GM19025 (cell line): ENCODE data around the gene IP6K3.

Experiments
- ATAC-seq: cut with Tn5 transposase; IDR thresholded peaks from one replicate; pipeline ENCODE4 v1.9.1; 2021; ENCODE audit warnings: mild to moderate bottlenecking, low read depth, moderate library complexity; ENCODE audit not compliant: unreplicated experiment

Gene IP6K3

DNA sequence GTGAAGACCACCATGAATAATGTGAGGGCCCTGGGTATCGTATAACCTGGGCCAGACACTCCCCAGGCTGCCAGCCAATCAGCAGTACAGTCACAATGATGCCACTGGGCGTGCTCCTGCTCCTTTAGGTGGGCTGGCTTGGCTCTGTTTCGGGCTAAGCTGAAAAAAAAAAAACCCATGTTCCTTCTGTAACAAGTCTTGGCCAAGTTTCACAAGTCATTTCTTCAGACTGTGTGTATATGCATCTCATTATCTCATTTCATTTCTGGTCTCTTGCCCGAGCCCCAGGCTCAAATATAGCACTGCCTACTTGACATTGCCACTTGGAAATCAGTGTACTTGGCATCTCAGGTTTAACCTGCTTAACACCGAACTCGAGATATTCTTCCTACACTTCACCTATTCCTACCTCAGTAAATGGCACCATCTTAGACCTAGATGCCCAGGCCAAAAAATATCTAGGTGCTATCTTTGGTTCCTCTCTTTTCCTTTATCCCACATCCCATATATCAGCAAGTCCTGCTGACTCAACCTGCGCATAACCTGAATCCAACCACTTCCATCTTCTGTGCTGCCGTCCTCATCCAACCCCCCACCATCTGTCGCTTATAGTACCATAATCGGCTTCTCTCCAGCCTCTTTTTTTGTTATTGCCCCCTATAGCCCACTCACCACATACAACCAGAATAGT lies 37.0 kb downstream of the IP6K3 start:
- ATAC-seq, result no peak

DNA sequence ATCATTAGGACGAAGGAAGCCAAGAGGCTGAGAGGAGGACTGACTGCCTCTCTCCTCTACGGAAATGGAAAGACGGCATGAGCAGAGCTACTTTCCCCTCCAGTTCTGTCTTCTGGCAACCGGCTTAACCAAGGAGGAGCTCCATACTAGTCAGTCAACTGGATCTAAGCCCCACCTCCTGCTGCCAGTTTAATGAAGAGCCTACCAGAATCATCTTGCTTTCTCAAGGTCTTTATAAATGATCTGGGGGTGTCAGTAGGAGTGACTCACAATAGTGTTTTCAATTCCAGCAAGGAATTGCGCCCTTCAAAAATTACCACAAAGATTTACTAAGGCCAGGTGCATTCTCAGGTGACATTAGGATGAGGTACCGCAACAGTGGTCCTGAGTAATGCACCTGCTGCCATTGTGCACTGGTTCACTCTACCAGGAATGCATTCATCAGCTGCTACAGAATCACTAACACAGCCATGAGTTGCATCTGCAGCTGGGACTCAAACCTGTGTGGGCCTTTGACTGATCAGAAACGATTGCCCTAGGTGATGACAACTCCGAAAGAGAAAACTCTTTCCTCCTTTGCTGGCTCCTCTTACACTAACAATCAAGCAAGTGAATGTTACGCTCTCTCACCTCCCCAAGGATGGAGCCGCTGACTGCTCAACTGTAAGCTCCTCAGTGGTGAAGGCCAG lies 38.0 kb downstream of the IP6K3 start:
- no peak for ATAC-seq

DNA sequence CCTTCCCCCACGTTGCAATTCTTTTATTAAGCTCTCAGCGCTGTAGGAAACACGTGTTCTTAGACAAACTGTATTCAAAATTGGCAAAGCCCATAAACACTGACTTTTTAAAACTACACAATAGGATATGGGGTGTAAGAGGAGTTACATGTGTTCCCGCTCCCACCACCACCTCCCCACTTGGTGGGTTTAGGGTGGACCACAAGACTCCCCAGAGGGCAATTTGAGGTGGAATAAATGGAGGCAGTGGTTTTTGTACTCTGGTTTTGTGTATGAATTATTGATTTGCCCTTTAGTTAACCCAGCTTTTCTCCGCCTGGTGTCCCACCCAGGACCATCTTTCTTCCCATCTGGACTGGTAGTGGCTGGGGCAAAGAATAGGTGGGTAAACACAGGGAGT lies 38.9 kb downstream of the IP6K3 start:
- no peak for ATAC-seq

DNA sequence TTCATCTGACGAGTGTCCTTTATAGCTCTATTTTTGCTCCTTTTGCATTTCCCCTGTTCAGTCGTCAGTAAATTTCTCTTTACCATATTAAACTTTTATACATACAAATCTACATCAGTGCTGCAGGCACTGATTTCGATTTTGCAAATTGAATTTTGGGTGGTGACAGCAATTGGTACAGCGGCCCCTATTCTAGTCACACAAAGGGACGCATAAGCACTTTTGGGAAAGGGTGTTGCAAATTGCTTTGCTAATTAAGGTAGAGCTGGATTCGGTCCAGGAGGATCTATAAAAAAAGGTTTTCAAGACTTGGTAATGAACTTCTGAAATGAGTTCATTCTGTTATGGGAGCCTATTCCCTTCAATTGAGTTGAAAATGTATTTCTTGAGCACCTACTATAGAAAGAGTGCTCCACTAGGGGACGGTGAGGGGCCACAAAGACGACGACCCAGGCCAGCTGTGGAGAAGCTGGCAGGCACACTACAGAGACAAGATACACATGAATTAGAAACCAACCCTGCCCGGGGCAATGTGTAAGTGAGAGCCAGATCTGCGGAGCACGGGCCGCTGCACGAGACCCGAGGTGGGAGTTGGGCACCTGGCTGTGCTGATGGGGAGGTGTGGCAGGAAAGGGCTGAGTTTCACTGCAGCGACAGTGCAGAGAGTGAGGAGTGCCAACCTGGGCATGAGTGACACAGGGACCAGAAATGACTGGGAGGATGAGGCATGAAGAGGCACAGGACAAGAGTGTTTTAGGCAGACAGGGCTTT lies 40.6 kb downstream of the IP6K3 start:
- ATAC-seq, result no peak

DNA sequence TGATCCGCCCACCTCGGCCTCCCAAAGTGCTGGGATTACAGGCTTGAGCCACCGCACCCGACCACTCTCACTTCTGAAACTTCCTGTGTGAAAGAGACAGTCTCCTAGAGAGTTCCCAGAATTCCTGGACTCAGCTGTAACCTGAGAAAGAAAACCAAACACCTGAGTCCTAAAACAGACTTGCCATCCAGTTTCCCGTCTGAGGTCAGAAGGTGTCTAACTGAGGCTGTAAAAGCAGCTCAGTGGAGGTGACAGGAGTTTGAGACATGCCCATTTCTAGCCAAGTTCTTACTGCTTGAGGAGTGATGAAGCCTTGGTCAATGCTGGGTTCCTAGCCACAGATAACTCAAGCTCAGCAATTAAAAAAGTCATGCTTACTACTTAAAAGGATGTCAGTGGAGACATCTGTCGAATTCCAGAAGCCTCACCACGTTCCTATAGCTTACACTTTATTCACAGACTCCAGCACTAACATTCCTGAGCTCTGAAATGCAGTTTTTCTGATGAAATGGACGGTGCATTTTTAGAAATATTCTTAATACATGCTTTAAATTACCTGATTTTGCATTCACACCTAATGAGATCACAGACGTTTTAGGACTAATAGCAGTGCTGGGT lies 41.3 kb downstream of the IP6K3 start:
- no peak for ATAC-seq

DNA sequence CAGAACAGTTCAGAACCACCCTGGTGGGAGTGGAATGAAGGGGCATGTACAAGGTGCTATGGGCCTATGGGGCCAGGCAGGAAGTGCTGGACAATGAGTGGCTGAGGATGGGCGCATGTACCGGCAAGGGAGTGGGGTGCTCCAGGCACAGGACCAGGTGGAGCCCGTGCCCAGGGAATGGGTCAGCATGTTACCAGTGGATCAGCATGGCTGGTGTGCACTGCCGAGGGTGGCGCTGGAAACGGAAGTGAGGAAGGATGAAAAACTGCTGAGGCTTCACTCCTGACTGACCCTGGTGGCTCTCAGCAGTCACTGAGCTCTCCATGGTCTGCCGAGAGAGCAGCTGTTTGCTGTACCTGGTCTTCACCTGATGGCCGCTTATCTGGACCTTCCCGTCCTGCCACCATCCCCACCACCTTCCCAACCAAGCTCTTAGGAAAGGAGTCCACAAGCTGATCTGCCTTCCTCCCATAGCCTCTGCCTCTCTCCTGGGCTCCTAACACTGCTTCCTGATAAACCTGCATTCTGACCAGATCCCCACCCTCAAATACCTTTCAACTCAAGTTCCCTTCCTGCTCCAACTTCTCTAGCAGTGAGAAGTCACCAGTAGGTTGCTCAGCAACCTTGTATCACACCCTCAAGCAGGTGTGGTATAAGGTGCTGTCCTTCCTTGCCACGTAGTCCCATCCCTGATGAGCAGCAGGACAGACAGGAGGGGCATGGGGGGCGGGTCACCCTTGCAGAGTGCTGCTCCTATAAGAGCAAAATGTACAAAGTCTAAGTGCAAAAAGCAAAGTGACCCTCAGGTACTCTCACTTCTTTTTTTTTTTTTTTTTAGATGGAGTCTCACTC lies 42.3 kb downstream of the IP6K3 start:
- no peak for ATAC-seq

DNA sequence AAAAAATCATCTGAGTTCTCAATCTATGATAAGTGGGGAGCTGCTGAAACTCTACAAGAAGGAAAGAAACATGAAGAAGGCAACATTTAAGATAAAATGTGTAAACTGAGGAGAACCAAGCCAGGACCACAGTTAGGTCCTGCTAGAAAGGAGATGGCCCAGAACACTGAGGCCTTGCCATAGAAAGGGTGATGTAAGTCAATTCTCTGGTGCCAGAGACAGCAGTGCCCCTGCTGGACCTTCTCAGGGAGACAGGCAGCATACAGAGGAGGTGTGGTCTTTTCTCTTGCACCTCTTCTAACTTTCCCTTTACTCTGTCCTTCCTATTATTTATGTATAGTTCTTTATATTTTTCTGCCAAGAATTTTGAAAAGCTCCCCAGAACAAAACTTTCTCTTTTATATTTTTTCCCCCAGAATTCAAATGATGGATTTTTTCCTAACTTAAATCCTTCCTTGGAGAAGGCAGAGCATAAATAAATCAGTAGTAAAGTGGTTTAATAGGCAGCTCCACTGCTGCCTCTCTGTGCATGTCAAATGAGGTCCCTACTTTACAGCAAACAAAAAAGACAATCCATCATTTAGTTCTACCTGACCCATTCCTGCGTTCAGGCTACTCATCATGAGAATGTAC lies 44.2 kb downstream of the IP6K3 start:
- ATAC-seq, result no peak

DNA sequence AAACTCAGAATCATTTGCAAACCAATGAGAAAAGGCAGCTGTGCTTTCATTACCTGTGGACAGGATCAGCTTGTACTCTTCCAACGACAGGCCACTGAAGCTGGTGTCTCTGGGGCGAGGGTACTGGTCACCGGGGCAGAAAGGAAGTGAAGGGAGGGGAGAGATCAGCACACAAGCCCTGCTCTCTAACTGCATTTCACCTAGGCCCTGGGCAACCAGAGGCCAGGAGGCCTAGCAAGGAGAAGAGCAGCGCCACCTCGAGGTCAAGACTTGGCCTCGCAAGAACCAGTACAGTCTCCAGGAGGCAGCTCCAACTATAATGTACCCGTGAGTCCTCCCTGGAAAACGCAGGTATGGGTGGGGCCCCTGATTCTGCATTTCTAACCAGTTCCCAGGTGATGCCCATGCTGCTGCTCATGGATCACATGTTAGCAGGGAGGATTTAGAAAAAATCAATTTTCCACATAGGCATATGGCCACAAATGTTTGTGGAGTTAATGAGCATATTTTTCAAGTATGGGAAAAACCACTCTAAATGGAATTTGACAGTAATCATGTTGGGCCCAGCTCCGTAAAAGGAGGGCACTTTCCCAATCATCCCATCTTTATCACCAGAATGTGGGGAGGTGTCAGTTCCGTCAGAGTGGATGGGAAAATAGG lies 46.2 kb downstream of the IP6K3 start:
- ATAC-seq, result no peak

DNA sequence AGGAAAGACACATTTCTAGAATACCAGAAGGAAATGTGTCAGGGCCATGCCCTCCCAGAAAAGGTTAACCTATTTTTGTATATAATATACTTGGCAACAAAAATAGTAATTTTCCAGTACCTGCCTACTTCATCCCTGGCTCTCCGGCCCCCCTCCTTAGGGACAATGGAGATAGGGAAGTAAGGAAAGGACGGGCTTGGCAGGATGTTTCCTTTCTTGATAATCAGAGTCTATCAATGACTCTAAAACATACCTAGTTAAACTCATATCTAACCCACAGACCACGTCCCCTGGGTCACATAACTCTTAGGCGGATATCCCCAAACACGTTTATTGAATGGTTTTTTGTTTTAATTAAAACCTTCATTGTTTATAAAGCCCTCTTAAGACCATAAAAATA lies 47.0 kb downstream of the IP6K3 start:
- no peak for ATAC-seq

DNA sequence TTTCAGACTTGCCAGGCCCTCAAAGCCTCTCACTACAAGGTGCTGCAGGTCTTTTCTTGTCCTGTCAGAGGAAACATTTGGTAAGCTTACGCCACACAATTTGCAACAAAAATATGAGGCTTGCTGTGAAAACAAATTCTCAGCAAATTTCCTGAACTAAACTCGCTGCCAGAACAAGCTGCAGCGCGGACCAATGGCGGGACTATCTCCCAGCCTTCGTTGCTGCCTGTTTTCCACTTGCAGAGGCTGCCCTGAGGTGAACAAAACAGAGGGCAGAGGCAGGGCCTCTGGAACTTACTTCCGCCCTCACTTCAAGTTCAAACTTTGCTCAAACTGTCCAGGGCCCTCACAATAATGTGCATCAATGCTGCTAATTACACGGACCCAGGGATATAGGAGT lies 47.6 kb downstream of the IP6K3 start:
- ATAC-seq, result no peak

DNA sequence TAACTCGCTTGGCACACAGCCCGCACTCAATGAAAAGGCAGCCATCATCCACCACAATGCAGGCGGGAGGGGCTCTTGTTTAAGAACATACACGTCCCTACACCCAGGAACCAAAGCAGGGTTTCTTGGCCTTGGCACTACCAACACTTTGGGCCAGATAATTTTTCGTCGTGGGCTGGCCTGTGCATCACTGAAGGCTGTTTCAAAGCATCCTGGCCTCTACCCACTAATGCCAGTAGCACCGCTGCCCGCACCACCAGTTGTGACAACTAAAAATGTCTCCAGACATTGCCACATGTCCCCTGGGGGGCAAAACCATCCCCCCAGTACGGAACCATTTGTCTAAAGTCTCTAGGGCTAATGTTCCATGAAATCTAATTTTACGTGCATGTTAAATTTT lies 48.2 kb downstream of the IP6K3 start:
- no peak for ATAC-seq

DNA sequence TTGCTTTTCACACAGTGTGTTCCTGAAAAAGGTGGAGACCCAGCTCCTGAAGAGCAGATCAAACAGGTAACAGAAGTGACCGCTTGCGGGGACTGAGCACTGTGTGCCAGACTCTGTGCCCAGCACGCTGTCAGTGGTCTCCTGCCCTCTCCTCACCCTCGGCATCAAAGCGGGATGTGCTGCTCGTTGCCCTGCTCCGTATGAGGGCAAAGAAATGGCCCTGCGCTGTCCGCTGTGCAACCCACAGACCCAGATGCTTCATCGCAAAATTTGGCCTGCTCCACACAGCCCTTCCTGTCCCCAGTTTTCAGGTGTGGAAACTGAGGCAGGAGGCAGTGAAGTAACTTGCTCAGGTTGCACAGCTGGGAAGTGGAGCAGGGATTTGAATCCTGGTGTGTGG lies 48.9 kb downstream of the IP6K3 start:
- ATAC-seq, result no peak

DNA sequence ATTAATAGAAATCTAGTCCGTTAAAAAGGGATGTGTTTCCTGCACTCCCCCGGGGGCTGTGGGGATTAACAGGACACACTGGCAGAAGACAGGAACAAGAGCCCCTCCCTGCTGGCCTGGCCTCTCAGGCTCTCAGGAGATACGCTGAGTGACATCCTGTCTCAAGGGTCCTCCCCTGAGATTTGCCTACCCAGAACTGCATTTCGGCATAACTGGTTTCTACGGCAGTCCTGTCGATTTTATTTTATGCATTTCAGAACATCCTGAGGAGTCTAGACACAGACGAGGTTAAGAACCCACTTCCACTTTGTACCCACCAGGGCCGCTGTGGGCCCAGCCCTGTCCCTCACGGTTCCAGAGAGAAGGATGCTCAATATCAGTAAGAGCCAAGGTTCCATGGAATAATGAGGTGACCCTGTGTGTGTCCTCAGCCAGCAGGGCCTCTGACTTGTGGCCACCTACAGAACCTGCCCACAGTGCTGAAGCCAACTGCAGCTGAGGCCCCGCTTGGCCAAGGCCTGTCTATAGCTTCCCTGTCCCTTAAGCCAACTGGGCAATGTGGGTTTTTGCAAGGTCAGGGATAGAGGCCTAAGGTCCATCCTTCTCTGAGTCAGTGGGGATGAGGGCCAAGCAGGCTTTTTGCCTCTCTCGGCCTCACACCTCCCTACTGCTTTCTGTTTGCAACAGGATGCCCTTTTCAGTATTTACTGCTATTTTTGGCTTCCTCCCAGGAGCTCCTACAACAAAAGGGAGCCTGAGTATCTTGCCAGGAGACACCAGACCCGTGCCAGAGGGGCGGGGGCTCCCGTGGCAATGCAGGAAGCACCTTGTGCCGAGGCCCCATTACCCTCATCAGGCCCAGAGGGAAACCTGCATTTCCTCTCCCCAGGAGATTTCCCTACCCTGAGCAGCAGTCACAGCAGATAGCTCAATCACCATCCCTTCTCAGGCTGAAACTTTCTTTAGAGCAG lies 49.9 kb downstream of the IP6K3 start:
- no peak for ATAC-seq

DNA sequence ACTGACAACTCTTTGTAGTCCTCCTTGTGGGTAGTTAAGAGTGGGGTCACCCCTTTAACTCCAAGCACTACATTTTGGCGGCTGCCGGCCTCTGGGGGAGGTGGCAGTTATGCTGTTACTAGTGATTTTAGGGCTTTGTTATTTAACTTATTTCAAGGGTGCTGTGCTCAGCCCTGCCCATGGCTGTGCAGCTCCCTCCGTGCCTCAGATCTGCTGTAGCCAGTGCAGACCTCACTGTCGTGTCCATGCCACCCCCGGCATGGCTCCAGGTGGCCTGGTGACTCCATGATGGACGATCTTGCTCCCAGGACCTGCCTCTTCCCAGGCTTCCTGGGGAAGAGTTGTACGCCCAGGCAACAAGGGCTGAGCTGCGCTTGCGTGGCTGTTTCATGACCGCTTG lies 50.6 kb downstream of the IP6K3 start:
- no peak for ATAC-seq

DNA sequence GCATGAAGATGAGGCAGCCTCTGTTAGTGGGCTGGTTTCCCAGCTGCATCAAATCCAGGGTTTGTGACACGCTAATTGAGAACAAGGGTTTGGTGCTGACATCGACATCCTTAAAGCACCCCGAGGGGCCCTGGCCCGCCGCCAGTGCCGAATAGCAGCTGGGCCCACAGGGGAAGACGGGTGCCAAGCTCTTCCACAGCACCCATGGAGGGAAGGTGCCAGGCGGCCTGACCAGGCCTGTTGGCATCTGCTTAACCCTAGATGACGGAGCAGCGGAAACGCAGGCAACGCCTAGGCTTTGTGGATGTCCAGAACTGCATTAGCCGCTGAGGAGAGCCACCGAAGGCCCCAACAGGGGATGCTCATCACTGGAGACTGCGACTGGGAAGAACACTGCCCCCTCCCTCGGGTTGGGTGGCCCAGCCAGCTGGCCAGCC lies 51.2 kb downstream of the IP6K3 start:
- ATAC-seq, result no peak

DNA sequence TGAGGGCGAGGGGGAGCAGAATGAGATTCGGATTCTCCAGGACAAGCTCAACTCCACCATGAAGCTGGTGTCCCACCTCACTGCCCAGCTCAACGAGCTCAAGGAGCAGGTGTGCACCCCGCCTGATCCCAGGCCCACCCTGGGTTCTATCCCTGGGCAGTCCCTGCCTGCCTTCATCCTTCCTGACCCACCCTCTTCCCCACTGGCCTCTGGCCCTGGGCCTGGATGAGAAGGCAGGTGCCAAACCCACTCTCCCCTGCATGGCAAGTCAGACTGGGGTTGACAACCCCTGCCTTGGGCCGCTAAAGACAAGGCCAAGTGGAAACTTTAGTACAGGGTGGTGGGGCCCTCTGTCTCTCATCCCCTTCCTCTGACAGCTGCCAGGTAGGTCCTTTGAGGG lies 51.7 kb downstream of the IP6K3 start:
- ATAC-seq, result no peak

DNA sequence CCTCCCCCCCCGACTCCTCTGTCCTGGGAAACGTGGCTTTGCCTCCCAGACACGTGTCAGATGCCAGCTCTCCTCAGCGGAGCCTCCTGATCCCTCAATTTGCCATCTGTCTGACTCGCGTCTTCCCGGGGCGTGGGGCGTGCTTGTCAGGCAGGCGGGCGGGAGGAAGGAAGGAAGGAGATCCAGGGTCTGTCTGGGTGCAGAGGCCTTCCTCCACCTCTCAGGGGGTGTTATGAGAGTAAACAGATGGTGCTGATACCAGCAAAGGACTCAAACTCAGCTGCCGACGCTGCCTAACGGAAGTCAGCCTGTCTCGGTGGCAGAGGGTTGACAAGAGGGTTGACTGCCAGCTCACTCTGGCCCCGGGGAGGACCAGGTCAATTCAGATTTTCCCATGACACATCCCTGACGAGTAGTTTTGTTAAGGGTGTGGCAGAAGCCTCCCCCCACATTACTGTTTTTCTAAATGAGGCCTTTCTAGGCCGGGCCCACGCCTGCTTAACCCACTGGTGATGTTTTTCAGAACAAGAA lies 52.2 kb downstream of the IP6K3 start:
- ATAC-seq, result no peak
